ENCODE data around the gene PTH2. TPM values are rescaled to one million over a fixed set of nuclear protein-coding genes. Genes with fewer than 3 reads are reported as not detected.

Gene PTH2
- polyA plus RNA-seq, 3 donors, result not detected

GRCh38 chr19:49407482-49408015 is 15.7 kb downstream of the PTH2 start:
- Histone ChIP-seq H4K20me1 (ENCODE audit: insufficient read depth, low read length) (no peaks in the 10 kb centered on the region), H2AFZ (ENCODE audit: insufficient read depth, low read depth, low read length, poor library complexity, severe bottlenecking) (no peak overlapping the region), H3K27me3 (ENCODE audit: control insufficient read depth in 2 of 2, insufficient read depth in 2 of 2, low read length in 2 of 2) (no peaks in the 10 kb centered on the region), H3K27ac (ENCODE audit: low read depth in 1 of 2, low read length in 2 of 2) (no peak overlapping the region), H3K9ac (ENCODE audit: insufficient read depth, low read length, poor library complexity, severe bottlenecking) (no peak overlapping the region), H3K79me2 (ENCODE audit: insufficient read depth, low read length) (no peaks in the 10 kb centered on the region), H3K4me2 (replicated peaks; ENCODE audit: extremely low read depth, low read length, poor library complexity, severe bottlenecking) (no peak overlapping the region), H3K4me1 (ENCODE audit: control insufficient read depth in 1 of 2, insufficient read depth in 2 of 2, low read length in 2 of 2) (peaks cover 15 to 17% of the 10 kb centered on the region in 2 donors), H3K36me3 (replicated peaks in 1 of 2; ENCODE audit: control insufficient read depth in 1 of 2, insufficient read depth in 2 of 2, low read length in 2 of 2) (no peaks in the 10 kb centered on the region), H3K9me3 (replicated peaks in 1 of 2; ENCODE audit: control insufficient read depth in 1 of 2, insufficient read depth in 1 of 2, low read length in 2 of 2) (no peaks in the 10 kb centered on the region), H3K4me3 (replicated peaks in 1 of 3; ENCODE audit: low read depth in 2 of 3, low read length in 3 of 3) (no peak overlapping the region)
- no peak for DNase-seq
- TF ChIP-seq, protein P1, sequence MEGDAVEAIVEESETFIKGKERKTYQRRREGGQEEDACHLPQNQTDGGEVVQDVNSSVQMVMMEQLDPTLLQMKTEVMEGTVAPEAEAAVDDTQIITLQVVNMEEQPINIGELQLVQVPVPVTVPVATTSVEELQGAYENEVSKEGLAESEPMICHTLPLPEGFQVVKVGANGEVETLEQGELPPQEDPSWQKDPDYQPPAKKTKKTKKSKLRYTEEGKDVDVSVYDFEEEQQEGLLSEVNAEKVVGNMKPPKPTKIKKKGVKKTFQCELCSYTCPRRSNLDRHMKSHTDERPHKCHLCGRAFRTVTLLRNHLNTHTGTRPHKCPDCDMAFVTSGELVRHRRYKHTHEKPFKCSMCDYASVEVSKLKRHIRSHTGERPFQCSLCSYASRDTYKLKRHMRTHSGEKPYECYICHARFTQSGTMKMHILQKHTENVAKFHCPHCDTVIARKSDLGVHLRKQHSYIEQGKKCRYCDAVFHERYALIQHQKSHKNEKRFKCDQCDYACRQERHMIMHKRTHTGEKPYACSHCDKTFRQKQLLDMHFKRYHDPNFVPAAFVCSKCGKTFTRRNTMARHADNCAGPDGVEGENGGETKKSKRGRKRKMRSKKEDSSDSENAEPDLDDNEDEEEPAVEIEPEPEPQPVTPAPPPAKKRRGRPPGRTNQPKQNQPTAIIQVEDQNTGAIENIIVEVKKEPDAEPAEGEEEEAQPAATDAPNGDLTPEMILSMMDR (IDR thresholded peaks at IDR 0.05), result no peak
- Mint-ChIP-seq H3K36me3 (no peaks in the 10 kb centered on the region), H3K4me1 (peaks cover 28% of the 10 kb centered on the region), H3K27me3 (ENCODE audit: low read depth in 3 of 3) (peaks cover 5 to 11% (median 6%) of the 10 kb centered on the region in 3 donors), H3K4me3 (no peak overlapping the region), H3K27ac (no peak overlapping the region), H3K9me3 (peaks cover 0 to 5% (median 0%) of the 10 kb centered on the region in 7 donors)
- intact Hi-C loops (cut with micrococcal nuclease), result no loop called here
- WGBS (ENCODE audit: insufficient coverage), result 91% methylated on average over 16 of the region's 16 CpGs

GRCh38 chr19:49407079-49407478 is 16.2 kb downstream of the PTH2 start:
- no peaks in the 10 kb centered on the region for H4K20me1 ChIP-seq (ENCODE audit: insufficient read depth, low read length)
- H3K9ac ChIP-seq (ENCODE audit: insufficient read depth, low read length, poor library complexity, severe bottlenecking), result no peak overlapping the region
- H3K36me3 Mint-ChIP-seq, result no peaks in the 10 kb centered on the region
- no peak overlapping the region for H3K27ac Mint-ChIP-seq
- H3K27me3 ChIP-seq (ENCODE audit: control insufficient read depth in 2 of 2, insufficient read depth in 2 of 2, low read length in 2 of 2), result no peaks in the 10 kb centered on the region
- TF ChIP-seq, protein P1 (IDR thresholded peaks at IDR 0.05), result no peak
- no peak overlapping the region for H3K27ac ChIP-seq (ENCODE audit: low read depth in 1 of 2, low read length in 2 of 2)
- no peak overlapping the region for H3K4me3 Mint-ChIP-seq
- DNase-seq, result no peak
- no peaks in the 10 kb centered on the region for H3K36me3 ChIP-seq (replicated peaks in 1 of 2; ENCODE audit: control insufficient read depth in 1 of 2, insufficient read depth in 2 of 2, low read length in 2 of 2)
- peaks cover 5 to 8% (median 6%) of the 10 kb centered on the region in 3 donors for H3K27me3 Mint-ChIP-seq (ENCODE audit: low read depth in 3 of 3)
- peaks cover 0 to 5% (median 0%) of the 10 kb centered on the region in 7 donors for H3K9me3 Mint-ChIP-seq
- H2AFZ ChIP-seq (ENCODE audit: insufficient read depth, low read depth, low read length, poor library complexity, severe bottlenecking), result no peak overlapping the region
- no peaks in the 10 kb centered on the region for H3K79me2 ChIP-seq (ENCODE audit: insufficient read depth, low read length)
- H3K4me3 ChIP-seq (replicated peaks in 1 of 3; ENCODE audit: low read depth in 2 of 3, low read length in 3 of 3), result no peak overlapping the region
- H3K4me1 Mint-ChIP-seq, result peaks cover 26% of the 10 kb centered on the region
- no peak overlapping the region for H3K4me2 ChIP-seq (replicated peaks; ENCODE audit: extremely low read depth, low read length, poor library complexity, severe bottlenecking)
- intact Hi-C loops (cut with micrococcal nuclease), result no loop called here
- H3K9me3 ChIP-seq (replicated peaks in 1 of 2; ENCODE audit: control insufficient read depth in 1 of 2, insufficient read depth in 1 of 2, low read length in 2 of 2), result no peaks in the 10 kb centered on the region
- H3K4me1 ChIP-seq (ENCODE audit: control insufficient read depth in 1 of 2, insufficient read depth in 2 of 2, low read length in 2 of 2), result peaks cover 15 to 17% of the 10 kb centered on the region in 2 donors
- WGBS (ENCODE audit: insufficient coverage), result 100% methylated on average over 3 of the region's 7 CpGs
